AG08395 (cell line): Measurements from ENCODE around the gene SOX15.
"Not testable (repeated sequence)": the region's sequence is repeated elsewhere in the genome, so short reads cannot be mapped to it uniquely, and the experiment has no call there.

Experiments
- DNase-seq: peaks from one replicate; pipeline ENCODE4 v3.0.0; 2012; ENCODE audit warnings: mixed read lengths, low spot score

SOX15 gene

DNA sequence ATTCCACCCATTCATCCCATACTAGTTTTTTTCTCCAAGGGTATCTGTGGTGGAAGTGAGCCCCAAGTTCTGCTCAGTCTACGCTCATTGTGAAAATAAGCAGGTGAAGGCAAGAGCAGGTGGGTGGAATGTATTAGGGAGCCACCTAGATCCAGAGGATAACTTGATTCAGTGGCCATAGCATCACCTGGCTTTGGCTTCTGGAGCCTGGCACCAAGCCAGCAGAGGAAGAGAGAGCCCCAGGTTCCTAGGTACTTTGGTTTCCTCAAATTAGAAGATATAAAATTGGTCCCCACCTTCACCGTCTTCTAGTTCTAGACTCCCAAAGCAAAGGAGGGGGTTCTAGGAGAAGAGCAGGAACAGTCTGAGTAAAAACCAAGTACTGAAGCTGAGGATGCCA lies 20.7 kb upstream of the SOX15 start:
- no peak for DNase-seq

DNA sequence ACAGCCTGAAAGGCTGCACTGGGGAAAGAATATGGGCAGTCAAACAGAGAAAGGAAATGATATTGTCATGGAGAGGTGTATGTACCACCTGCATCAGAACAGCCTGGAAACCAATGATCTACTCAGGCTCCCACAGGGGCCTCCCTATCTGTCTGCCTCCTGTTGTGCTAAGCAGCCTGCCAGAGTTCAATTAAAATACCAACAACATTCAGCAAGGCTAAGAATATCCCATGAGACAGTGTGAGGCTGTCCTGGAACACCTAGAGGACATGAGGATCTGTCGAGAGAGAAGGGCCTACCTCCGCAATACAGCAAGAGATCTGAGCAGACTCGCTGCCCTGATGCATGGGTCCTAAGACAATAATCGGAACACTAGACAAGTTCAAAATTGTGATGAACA lies 16.4 kb upstream of the SOX15 start:
- DNase-seq = no peak

DNA sequence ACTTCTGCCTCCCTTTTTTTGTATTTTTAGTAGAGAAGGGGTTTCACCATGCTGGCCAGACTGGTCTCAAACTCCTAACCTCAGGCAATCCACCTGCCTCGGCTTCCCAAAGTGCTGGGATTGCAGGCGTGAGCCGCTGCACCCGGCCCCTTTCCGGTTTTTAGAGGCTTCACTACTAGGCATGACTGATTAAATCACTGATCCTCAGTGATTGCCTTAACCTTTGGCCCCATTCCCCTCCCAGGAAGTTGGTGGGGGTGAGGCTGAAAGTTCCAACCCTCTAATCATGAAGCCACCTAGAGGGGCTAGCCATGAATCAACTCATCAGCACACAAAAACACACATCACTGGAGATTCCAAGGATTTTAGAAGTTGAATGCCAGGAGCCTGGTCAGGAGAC lies 7.7 kb upstream of the SOX15 start:
- not testable (repeated sequence) for DNase-seq

DNA sequence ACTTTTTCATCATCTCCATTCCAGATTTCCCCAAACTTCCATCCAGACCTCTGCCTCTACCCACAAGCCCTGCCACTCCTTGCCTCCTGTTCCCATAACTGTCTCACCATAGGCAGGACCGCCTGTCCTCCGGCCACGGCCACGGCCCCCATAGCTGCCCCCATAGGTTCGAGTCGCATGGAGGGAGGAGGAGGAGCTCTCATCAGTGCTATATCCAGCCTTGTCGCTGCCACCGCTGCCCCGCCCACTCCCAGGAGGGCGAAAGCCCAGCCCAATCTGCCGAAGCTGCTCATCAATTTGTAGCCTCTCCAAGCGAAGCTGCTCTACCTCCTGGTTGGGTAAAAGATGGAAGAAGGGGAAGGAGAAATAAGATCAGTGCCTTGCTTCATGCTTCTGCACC lies 3.4 kb upstream of the SOX15 start:
- DNase-seq = no peak

DNA sequence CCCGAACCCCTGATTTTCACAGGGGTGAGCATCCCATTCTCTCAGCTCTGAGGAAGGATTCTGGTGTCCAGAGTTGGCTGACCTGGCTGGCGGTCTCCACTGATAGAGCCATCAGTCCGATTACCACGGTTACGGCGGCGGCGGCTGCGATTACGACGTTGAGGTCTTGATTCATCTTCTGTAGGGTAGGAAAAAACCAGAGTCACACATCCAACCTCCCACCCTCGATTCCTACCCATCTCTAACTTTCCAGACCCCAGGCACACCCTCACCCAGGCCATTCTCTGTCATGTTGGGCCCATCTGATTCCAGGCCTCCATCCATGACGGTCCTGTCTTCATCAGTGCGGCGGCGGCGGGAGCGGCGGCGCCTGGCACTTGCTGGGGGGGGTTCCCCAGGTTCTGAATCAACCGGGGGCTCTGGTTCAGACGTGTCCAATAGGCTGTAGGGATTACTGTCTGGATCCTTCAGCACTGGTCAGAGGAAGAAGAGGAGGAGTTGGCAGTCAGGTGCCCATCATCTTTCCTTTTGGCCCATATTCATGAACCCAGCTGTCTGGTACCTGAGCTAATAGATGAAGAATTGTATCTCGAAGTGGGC lies 2.6 kb upstream of the SOX15 start:
- no peak for DNase-seq

DNA sequence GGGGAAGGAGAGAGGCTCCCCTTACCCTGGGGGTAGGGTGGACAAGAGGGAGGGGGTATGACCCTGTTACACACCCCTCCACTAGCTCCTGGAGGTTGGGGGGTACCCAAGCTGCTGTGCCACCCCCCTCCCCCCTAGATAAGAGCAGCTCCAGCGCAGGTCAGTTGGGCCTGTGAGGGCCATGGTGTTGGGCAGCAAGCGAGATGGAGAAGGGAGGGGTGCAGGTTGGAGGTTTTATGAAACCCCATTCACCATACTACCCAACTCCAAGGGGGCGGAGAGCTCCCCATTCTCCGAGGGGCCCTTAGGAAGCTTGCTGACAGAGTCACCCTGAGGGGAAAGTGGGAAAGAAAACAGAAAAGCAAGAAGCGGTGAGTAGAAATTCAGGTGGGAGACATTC lies 1.7 kb upstream of the SOX15 start:
- DNase-seq = no peak

DNA sequence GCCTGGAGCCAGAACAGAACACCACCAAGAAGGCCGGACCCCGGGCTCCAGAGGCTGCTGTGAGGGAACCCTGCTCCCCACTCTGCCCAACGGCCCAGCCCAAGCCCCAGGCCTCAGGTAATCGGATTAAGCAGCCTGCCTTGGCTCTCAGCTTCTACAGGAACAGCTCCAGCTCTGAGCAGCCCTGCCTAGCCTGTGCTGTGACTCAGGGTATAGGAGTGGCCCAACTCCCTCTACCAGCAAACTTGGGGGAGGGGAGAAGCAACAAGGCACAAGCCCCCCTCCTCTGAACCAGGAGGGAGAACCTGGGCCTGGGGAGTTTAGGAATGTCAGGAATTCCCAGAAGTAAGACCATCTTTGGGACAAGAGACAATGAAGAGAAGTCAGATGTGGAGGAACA lies 849 bp upstream of the SOX15 start:
- DNase-seq = peak; percentile 67

DNA sequence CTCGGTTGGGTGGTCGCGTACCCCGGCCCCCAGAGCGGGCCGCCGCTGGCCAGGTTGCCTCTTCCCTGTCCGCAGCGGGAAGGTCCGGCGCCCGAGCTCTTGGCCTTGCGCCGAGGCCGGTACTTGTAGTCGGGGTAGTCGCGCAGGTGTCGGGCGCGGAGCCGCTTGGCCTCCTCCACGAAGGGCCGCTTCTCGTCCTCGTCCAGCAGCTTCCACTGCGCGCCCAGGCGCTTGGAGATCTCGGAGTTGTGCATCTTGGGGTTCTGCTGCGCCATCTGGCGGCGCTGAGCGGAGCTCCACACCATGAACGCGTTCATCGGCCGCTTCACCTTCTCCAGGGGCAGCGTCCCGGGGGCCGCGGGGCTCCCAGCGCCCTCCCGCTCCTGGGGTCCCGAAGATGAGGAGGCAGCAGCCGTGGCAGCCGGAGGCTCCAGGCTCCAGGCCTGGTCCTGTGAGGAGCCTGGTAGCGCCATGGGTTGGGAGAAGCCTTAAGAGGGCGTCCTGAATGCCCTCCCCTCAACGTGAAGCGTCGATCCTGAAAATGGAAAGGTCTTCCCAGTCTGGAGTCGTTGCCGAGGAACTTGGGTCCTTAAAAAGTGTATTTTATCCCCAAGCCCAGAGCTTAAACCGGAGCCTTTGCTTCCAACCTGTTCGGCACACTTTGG lies 558 bp downstream of the SOX15 start:
- peak; percentile 85 for DNase-seq

DNA sequence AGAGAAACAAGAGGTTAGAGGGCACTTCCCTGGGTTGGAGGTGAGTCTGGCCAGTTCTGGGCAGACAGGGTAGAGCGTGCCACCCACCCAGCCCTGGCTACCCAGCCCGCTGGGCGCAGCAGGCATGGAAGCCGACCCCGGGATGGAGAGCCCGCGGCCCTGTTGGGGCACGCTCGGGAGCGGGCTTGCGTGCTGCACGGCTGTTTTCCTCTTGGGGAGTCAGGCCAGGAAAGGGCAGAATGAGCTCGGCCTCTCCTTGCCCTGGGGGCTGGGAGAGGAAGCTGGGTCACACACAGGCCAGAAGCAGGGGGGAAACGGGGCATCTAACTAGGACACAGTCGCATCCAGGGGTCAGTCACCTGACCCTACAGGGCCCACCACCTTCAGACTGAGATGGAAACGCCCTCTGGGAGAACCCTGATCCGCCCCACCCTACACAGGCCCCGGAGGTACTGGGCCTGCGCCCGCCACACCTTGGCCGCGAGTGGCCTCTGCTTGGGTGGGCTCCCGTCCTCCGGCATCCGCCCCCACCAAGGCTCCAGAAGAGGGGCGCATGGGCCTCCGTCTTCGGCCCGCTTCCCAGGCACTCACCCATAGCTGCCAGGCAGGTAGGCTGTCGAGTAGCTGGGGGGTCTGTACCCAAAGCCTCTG lies 1.2 kb downstream of the SOX15 start:
- DNase-seq = no peak

DNA sequence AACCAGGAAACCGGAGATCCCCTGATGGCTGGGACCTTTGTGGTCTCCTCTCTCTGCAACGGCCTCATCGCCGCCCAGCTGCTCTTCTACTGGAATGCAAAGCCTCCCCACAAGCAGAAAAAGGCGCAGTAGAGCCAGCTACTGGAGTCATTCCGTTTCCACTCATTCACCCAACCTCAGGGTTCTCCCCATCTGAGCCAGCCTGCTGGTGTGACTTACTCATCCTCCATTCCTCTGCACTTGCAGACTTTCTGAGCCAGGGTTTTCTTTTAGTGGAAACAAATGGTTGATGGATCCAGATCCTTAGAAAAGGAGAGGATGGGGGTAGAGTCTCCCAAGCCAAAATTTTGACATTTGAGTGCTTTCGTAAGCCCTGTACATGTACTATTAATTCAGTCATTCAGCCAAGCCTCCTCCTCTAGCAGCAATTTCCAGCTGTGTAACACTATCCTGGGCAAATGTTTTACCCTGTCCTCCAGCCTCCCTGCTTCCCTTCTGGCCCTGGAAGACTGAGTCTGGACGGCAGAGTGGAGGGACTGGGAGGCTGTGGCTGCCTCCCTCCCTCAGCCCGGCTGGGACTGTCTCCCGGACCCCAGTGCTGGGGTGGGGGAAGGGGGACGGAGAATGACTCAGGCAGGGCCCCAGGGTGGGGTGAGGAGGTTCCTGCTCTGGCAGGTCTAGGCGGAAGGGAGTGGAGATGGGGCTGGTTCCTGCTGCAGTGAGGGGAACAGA lies 2.3 kb downstream of the SOX15 start:
- DNase-seq = peak; percentile 92

DNA sequence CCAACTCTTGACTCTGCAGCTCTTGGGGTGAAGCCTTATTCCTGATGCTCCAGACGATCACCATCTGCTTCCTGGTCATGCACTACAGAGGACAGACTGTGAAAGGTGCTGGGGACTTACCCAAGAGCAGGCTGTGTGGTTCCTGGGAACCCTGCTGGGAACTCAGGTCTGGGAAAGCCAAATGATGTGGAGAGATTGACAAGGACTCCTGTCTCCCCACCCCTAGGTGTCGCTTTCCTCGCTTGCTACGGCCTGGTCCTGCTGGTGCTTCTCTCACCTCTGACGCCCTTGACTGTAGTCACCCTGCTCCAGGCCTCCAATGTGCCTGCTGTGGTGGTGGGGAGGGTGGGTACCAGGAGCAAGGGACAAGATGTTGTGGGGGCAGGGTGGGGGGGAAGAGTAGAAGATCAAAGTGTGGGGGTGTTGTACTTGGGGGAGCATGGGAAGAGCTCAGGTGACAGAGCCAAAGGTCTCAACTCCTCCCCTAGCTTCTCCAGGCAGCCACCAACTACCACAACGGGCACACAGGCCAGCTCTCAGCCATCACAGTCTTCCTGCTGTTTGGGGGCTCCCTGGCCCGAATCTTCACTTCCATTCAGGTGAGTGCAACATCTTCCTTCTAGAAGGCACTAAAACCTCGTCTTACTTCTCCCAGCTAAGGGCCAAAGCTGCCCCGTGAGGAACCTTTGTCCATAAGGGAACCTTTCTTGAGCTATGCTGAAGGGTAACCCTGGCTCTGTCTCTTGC lies 3.0 kb downstream of the SOX15 start:
- no peak for DNase-seq

DNA sequence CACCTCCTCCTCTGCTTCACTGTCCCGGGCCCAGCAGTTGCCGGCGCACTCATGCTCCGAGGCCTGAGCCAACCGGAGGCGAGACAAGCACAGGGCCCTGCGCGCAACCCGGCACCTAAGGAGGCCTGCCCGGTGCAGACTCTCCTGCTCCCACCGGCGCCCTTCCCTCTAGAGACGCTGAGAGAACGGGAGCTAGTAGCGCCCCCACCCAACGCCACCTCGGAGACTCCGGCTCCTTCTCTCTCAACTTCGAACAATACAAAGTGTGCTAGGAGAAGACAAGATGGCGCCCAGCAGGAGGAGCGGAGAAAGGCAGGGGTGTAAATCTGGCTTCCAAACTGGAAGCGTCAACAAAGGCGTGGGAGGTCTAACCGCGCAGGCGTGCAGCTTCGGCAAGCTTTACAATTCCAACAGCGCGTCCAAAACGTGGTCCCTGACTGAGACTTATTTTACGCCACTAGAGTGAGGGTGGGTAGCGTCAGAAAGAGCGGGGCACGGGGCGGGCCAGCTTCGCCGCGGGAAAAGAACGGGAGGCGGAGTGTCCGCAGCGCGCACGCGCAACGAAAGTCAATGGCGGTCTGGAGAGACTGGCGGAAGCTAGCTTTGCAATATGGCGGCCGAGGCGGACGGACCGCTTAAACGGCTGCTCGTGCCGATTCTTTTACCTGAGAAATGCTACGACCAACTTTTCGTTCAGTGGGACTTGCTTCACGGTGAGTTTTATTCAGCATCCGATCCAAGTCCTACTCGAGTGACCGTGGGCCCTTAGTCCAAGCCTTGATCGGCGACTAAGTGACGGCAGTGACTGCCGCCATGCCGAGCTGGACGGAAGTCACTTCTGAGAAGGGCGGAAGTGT lies 6.4 kb downstream of the SOX15 start, which contains the start of gene MPDU1:
Gene MPDU1, plus strand, starts transcription at position 600 of the 857 bp plus-strand sequence. Its CDS starts 11 bp downstream, at position 611.
- peak; percentile 90 for DNase-seq

DNA sequence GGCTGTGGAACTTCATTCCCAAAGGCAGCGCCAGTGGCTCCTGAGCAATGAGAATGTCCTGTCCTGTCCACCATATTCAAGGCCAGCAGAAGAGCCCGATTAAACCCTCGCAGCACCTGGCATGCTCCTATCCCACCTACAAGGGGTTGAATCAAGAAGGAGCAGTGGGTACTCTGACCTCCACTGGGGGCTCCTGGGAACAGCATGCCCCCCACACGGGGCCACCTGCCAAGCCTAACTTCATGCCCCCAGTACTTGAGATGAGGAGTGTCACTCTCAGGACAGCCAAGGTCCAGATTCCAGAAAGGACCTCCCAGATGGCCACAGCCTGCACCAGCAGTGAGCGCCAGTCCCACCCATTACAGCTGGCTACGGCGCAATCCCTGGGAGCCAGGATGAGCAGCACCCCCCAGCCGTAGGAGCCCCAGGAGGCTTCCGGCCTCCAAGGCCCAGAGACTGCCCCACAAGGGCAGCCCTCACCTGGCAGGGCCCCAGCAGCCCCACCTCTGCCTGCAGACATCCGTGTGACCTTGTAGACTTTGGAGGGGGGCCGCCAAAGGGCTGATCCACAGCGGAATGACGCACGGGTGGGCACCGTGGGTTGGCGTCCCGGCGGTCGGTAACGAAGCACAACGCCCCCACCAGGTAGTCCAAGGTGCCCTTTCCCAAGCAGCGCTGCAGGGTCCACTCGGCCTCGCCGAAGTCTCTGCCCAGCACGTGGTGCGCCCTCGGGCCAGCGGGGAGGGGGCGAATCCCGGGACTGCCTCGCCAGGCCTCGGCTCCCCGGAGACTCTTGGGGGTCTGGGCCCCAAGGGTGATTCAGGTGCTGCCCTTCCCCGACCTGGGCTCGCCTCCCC lies 7.3 kb downstream of the SOX15 start:
- no peak for DNase-seq

DNA sequence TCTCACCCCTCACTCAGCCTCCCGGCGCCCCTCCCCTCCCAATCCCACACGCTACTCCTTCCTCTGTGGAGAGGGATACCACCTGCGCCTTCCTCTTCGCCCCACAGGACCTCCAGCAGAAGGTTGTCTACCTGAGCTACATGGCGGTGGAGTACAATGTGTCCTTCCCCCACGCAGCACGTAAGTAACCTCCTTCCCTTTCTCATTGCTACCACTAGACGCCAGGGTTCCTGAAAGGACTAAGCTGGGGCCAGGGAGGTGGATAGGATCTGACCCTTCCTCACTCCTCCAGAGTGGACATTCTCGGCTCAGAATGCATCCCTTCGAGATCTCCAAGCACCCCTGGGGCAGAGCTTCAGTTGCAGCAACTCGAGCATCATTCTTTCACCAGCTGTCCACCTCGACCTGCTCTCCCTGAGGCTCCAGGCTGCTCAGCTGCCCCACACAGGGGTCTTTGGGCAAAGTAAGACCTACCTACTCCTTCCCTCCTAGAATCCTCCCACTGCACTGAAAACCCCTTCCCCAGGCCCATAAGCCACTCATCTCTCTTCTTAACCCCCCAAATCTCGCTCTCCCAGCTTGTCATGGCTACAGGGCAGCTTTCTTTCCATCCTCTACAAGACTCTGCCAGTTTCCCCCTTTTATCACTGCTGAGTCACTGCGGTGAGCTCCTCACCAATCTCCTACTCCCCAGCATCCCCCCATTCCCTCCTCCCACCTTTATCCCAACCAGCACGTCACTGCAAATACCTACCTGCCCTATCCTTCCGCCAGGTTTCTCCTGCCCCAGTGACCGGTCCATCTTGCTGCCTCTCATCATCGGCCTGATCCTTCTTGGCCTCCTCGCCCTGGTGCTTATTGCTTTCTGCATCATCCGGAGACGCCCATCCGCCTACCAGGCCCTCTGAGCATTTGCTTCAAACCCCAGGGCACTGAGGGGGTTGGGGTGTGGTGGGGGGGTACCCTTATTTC lies 9.0 kb downstream of the SOX15 start:
- DNase-seq = no peak

DNA sequence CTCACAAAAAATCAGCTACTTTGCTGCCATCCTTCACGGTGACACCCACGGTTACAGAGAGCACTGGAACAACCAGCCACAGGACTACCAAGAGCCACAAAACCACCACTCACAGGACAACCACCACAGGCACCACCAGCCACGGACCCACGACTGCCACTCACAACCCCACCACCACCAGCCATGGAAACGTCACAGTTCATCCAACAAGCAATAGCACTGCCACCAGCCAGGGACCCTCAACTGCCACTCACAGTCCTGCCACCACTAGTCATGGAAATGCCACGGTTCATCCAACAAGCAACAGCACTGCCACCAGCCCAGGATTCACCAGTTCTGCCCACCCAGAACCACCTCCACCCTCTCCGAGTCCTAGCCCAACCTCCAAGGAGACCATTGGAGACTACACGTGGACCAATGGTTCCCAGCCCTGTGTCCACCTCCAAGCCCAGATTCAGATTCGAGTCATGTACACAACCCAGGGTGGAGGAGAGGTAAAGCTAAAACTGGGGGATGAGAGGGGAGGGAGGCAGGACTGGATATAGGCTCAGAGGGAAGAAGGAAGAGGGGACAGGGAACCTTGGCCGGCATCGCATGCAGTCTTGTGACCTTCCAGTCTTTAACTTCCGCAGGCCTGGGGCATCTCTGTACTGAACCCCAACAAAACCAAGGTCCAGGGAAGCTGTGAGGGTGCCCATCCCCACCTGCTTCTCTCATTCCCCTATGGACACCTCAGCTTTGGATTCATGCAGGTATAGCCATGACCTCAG lies 9.9 kb downstream of the SOX15 start:
- no peak for DNase-seq

DNA sequence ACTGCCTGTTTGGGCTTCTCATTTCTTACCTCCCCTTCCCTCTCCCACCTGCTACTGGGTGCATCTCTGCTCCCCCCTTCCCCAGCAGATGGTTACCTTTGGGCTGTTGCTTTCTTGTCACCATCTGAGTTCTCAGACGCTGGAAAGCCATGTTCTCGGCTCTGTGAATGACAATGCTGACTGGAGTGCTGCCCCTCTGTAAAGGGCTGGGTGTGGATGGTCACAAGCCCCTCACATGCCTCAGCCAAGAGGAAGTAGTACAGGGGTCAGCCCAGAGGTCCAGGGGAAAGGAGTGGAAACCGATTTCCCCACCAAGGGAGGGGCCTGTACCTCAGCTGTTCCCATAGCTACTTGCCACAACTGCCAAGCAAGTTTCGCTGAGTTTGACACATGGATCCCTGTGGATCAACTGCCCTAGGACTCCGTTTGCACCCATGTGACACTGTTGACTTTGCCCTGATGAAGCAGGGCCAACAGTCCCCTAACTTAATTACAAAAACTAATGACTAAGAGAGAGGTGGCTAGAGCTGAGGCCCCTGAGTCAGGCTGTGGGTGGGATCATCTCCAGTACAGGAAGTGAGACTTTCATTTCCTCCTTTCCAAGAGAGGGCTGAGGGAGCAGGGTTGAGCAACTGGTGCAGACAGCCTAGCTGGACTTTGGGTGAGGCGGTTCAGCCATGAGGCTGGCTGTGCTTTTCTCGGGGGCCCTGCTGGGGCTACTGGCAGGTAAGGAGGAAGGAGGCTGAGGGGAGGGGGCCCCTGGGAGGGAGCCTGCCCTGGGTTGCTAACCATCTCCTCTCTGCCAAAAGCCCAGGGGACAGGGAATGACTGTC lies 10.7 kb downstream of the SOX15 start, which contains the start of gene CD68:
Gene CD68, plus strand, starts transcription at position 638 of the 833 bp plus-strand sequence. Its CDS starts 40 bp downstream, at position 678.
- DNase-seq = peak; percentile 90
